Activated CD4-positive, alpha-beta T cell treated with anti-CD3 and anti-CD28 coated beads for 48 hours (primary cell): Measurements from ENCODE around the gene HRH2.
"Not testable (repeated sequence)": the region's sequence is repeated elsewhere in the genome, so short reads cannot be mapped to it uniquely, and the experiment has no call there.

Source experiments
- DNase-seq: peaks from one replicate; pipeline ENCODE4 v3.0.0-alpha.2; 2020

Gene HRH2

DNA sequence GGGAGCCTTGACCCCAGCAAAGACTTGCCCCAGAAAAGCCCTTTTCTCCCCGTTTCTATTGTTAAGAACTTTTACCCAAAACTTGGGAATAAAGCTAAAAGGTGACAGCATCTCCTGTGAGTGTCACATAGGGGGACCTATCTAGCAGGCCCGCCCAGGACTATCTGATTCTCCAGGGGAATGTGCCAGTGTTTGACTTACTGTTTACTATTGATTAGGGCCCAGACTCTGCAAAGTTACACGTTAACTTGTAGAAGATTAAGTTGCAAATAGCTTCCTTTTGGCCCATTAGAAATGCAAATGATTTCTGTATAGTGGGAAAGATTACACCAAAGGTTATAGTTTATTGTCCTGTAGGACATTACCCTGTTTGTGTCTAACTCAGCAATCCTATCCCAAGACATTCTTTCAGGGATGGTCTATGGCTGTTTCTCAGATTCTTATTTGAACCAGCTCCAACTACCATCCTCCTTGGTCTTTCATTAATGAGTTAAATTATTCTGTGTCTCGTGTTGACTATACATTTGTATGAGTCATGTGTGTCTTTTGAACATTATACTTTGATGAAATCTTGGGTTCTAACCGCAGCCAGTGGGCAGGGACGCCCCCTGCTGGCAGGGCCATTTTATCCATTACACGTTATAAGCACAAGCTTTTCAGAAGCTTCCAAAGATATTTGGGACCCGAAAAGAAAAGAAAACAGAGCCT is 60.7 kb downstream of the HRH2 start:
- peak; percentile 87 for DNase-seq

DNA sequence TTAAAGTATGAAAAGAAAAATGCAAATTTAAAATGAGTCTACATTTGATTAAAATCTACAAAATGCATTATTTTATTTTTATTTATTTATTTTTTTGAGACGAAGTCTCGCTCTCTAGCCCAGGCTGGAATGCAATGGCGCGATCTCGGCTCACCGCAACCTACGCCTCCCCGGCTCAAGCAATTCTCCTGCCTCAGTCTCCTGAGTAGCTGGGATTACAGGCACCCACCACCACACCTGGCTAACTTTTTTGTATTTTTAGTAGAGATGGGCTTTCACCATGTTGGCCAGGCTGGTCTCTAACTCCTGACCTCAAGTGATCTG is 61.2 kb downstream of the HRH2 start:
- not testable (repeated sequence) for DNase-seq

DNA sequence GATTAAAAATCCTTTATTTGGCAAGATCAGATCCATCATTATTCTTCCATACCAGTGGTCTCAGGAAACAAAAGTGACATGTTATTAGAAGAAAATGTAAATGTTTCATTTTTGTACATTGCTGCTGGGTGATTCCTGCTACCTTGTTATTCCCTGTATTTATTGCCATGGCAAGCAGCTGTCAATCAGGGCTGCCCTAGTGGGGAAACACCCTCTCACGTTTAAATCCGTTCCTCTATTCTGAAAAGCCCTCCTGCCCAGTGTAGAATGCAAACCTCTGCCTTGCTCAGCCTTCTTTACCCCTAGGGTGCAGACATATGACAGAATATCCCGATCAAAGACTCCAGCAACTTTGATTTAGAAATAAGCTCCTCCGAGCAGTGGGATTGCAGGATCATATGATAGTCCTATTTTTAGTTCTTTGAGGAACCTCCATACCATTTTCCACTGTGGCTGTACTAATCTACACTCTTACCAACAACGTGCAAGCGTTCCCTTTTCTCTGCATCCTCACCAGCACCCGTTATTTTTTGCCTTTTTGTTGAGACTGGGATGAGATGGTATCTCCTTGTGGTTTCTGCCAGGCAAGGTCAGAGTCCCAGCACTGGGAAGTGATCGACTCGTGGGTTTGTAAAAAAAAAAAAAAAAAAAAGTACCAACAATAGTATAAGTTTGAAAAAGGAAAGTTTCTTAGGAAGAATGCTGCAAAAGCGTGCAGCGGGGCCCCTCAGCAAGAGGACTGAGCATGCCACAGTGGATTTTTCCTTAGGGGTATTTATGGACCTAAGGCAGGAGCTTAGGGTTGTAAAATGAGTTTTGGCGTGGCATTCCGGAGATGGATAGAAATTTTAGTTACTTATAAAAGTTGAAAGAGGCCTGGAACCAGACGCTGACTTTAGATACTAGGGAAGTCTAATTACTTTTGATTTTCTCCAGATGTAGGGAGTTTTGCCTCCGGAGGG is 66.7 kb downstream of the HRH2 start:
- no peak for DNase-seq

DNA sequence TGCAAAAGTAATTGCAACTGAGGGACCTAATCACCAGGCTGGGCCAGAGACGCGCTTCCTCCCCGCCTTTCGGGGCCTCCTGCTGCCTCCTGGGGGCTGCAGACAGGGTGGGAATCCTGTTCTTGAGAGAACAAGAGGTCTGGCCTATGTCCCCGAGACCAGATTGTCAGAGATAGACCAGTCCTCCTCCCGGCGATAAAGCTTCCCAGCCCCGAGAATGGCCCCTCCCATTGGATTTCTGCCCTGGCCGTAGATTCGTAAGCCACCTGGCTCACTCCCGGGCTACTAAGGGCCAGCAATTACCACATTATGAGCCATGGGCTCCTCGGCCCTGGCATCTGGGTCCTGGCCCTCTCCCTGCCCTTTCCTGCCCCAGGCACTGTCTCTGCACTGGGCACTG is 70.4 kb downstream of the HRH2 start:
- no peak for DNase-seq

DNA sequence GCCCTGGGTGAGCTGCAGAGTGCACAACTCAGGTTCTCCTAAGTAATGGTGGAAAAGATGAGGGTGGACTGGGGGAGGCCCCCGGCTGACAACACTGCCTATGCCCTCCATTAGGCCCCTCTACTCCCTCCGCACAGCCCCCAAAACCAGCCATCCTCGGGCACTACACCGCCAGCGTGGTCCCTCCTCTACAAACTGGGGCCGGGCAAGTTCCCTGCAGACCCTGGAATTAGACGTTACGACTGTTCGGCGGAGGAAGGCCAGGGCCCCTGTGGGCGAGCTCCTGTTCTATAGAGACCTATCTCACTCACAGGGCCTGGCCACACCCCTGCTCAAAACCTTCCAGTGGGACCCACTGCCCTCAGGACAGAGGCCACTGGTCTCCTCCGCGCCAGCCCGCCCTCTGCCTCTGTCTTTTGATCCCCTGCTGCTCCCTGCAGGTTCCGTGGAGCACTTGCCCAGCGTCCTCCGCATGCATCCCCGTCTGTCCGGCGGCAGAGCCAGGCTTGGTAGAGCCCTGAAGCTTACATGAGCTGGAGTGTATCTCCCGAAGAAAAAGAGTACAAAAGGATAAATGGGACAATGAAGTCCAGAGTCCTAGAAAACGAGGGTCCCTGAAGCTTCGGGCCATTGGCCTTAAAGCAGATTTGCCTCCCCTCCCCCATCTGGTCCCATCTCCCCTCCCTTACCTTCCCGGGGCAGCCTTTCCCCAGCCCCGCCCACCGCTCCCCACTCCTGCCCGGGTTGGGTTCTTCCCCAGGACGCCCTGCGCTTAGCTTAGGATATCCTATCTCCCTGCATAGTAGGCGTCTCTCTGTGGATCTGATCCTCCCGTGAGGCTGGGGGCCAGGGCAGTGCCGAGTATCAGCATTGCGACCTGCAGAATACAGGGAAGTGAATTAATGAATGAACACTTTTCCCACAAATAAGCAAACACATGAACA is 71.3 kb downstream of the HRH2 start:
- peak; percentile 9 for DNase-seq

DNA sequence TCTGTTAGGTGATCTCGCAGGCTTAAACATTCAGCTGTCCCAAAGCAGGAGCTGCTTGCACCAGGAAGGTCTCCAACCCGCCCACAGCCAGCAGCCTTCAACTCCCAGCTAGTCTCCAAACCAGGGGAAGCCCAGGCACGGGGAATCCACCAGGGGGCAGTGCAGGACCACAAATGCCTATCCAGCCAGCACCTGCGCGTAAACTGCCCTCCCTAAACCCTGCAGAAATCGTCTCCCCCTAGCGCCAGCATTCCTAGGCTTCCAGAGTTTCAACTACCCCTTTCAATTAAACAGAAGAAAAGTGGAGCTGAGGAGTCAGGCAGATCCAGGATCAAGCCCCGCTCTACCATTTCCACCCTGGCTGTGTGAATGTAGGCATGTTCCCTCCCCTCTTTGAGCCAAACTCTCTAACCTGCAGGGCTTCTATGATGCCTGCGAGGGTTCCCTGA is 72.0 kb downstream of the HRH2 start:
- DNase-seq, result peak; percentile 96

DNA sequence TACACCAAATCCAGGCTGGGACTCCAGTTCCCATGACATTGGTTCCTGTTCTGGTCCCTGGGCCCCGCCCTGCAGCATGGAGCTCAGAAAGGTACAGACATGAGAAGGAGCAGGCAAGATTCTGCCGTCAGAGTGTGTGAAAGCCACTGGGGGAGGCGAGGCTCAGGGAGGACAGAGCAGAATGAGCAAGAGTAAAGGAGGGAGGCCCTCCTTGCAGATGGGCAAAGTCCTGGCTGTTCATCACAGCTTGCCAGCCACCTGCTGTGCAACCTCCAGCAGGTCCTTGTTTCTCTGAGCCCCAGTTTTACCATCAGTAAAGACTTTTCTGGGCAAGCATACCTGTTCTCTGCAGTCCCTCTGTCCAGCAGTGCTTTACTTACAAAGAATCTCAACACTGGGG is 73.3 kb downstream of the HRH2 start:
- no peak for DNase-seq

DNA sequence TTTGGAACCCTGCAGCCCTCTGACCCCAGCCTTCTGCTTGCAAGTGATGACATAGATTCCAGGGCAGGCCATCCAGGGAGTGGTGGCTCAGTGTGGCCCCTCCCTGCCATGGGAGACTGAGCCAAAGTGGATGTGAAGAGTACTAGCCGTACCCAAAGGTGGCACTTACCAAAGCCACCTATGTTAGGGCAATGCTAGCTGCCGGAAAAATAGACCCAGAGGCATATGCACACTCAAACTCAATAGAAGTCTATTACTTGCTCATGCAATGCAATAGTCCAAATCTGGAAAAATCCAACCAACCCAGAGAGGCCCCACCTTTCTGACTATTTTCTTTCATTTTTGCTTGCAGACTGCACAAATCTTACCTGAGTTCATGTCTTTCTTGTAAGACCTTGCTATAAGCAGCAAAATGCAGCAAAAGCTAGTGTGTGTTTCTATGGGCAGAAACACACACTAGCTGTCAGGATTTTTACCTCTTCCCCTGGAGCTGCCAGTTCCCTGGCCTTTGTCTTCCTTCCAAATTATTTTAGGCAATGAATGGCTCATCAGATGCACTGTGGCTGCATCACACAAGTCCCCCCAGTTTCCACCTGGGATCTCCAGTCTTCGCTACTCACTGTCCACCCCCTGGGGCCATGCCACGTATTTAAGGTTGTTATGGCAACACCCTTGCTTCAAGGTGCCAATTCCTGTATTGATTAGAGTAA is 74.0 kb downstream of the HRH2 start:
- DNase-seq, result no peak

DNA sequence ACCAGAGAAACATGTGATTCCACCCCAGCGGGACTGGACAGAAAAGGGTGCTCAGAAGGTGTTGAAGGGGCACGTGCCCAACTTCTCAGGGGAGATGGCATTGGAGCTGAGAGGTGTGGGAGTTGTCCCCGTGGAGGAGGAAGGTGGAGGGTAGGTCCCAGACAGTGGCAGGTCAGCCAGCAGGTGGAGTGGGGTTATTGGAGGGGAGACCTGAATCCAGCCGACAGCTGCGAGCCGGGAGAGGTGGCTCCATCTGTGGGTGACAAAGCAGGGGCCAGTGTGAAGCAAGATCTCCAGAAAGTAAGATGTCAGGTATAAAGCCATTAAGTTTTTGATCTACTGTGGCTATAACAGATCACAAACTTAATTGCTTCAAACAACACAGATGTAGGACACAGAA is 75.1 kb downstream of the HRH2 start:
- DNase-seq, result no peak

DNA sequence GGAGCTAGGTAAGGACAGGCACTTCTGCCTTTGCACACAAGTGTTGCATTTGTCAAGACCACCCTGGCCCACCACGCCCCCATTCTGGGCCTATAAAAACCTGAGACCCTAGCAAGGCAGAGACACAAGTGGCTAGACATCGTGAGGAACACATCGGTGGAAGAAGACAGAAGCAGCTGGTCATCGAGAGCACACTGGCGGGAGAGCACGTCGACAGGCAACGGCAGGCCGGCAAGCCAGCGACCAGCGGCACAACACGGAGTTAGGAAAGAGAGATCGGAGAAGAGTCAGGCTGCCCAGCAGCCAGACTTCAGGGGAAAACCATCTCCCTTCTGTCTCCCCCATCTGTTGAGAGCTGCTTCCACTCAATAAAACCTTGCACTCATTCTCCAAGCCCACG is 76.1 kb downstream of the HRH2 start:
- no peak for DNase-seq

DNA sequence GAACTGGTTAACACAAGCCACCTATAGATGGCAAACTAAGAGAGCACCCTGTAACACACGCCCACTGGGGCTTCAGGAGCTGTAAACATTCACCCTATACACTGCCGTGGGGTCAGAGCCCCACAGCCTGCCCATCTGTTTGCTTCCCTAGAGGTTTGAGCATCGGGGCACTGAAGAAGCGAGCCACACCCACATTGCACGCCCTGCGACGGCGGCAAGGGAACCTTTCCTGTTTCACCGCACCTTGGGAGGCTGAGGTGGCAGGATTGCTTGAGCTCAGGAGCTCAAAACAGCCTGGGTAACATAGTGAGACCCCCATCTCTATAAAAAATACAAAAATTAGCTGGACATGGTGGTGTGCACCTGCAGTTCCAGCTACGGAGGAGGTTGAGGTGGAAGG is 76.6 kb downstream of the HRH2 start:
- DNase-seq, result no peak

DNA sequence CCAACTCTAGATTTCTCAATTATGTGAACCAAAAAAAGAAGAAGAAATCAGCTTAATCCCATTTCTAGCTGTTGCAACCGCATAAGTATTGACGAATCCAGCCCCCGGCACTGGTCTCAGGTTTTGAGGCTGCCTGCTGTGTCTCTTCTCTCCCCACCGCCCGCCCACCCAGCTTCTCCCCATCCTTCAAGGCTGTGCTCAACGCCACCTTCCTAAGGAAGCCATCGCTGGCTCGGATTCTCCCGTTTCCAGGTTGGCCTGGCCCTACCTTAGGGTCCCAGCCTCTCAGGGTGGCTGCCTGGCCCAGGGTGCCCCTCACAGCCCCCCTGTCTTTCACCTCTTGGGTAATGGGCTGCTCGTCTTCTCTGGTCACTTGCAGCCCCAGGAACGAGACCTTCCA is 77.8 kb downstream of the HRH2 start:
- DNase-seq, result no peak

DNA sequence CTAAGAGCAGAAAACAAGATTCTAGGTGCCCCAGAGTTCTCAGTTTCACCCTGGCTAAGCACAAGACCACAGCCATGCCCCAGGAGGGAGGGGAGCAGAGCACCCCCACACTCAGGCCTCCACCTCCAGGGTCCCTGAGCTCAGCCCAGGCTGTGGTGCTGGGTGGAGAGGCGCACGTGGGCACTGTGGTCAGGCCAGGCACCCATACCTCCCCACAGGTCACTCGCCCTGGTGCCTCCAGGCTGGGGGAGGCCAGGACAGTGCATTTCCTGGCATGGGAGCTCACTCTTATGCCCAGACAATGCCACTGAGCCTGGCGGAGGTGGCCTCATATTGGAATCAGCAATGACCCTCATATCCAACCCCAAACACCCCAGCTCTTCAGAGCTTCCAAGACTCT is 78.8 kb downstream of the HRH2 start:
- DNase-seq, result no peak

DNA sequence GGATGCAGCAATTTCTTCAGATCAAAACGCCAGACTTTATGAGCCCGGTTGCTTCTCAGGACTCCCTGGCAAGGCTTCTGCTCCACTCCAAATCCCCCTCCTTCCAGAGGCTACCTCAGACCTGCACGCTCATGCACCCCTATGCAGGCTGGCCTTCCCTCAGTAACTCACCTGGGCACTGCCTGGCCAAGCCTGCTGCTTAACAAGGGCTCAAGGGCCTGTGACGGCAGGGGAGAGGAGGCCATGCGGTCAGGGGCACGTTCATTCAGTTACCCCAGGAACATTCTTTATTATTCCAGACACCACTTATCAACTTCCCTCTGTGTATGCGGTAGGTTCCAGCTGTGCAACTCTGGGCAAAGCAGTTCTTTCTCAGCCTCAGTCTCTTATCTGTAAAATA is 79.6 kb downstream of the HRH2 start:
- no peak for DNase-seq

DNA sequence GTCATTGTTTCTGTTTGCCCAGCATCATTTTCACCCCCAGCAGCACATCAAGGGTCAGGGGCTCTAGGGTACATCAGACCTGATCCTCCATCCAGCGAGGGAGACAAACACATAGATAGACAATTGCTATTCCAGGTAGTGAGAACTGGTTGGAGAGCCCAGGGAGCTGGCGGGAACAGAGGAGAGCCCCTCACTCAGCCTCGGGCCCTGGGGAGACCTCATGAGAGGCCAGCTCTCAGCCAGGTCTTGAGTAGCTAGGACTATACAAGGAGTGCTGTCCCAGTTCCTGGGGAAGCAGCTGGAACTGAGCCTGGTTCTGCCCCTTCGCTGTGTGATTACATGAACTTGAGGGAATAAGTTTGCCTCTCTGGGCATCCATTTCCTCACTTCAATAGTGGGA is 80.3 kb downstream of the HRH2 start:
- no peak for DNase-seq

DNA sequence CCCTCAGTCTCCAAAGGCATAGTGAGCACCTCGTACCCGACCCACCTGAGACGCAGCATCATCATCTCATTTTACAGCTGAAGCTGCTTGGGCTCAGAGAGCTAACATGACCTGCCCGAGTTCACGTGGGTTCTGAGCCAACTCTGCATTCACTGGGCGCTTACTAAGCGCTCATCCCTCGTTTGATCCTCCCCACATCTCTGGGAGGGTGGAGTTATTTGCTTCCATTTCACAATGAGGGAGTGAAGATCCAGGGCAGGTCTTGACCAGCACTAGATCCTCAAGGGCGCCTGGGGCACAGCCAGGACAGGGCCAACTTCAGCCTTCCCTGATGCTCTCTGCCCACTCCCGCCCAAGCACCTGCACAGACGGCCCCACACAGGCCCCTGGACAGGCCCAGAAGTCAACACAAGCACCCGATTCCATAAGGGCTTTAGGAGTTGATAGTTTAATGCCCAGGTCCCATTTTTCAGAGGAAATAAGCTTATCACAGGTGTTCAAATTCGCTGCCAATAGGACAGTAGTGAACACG is 80.8 kb downstream of the HRH2 start:
- DNase-seq, result no peak

DNA sequence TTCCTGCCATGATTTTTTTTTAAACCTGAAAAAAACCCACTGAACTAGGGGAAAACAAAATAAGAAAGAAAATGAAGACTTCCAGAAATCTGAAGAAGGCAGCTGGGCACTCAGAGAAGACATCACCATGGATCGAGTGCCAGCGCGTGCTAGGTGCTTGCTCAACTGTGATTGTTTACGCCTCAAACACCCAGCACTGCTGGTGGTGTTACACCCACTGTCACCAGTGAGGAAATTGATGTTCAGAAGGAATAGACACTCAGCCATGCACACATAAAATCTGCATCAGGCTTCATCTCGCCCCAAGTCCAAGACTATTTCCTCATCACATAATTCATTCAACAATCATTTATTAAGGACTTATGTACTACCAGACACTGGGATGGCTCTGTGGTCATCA is 82.1 kb downstream of the HRH2 start:
- no peak for DNase-seq

DNA sequence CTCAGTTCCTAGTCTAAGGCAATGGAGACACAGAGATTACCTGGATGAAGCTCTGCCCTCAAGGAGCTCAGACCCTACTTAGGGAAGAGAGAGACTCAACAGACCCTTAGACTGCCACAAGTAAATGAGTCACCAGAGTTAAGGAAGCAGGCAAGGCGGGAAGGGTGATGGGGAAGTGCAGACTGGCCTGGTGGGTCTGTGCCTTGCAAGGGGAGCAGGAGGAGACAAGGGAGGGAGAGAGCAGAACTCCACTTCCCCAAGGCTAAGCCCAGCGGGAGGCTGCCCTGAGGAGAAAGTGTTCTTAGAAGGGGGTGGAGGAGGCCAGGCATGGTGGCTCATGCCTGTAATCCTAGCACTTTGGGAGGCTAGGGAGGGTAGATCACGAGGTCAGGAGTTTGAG is 83.7 kb downstream of the HRH2 start:
- no peak for DNase-seq

DNA sequence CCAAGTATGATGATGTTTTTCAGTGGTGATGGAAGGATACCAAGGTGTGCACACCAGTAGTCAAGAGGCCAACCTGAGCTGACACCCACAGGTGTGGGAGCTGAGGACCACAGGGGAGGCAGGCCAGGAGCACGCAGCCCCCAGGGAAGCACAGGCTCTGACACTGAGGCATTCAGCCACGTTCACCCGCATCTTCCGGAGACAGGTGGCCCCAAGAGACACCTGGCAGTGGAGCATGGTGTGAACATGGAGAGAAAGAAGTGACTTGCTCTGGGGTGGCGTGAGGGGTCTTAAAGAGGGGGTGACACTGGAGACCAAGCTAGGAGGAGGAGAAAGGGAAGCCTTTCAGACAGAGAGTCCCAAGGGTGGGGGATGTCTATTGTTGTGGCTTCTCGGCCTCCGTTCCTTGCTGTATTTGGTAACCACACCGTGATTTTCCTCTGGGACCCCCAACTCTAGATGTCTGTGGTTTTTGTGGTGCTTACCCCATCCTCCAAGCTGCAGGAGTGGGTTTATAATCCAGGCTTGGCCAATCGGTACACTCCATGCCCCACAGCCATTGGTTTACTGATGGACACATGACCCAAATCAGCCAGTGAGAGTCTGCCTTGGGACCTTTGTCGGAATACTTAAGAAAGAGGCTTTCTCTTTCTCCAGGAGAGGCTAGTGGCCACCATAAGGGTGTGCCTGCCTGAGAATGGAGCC is 84.6 kb downstream of the HRH2 start:
- DNase-seq, result no peak

DNA sequence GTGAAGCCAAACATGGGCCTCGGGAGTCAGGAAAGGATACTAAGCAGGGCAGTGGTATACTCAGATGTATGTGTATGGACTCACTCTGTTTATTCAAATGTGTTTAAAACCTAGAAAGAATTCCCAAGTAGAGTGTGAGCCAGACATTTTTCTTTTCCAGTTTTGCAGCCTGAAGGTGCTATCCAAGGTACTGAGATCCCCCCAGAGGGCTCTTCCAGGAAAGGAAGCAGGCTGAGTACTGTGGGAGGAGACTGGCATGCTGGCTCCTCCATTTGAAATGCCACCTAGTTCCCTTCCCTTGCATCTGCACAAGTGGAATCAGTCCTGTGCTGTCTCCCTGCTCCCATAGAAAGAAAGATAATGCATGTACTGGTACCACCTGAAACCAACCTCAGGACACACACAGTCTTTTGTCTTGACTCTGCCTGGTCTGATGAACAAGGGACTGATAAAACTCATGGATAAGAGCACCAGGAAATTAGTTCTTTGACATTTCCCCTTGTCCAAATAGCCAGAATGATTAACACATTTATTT is 85.9 kb downstream of the HRH2 start:
- DNase-seq, result no peak

DNA sequence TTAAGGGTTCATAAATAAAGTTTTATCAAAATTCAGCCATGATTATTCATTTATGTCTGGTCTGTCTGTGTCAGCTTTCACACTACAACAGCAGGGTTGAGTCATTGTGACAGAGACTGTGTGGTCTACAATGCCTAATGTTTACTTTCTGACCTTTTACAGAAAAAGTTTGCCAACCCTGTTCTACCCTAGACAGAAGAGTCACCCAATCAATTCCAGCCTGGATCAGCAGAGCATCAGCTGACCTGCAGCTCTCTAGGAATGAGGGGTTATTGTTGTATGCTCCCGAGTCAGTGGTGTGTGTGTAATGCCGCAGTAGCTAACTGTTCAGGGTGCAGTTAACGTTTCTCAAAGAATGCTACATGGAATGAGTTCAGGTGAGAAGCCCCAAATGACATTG is 87.3 kb downstream of the HRH2 start:
- no peak for DNase-seq
